Cardiac septum (tissue), 1 donor: Measurements from ENCODE around the gene SLX9. TPM values are rescaled to one million over a fixed set of nuclear protein-coding genes. Genes with fewer than 3 reads are reported as not detected.

Experiments
- DNase-seq: peaks from one replicate; pipeline ENCODE4 v3.0.0-alpha.2; 2020; ENCODE audit warnings: low spot score
- intact Hi-C: fragments of 100-400 bp; cut with DNase I; formaldehyde crosslinking; loops from one replicate; pipeline ENCODE4 v1.14.0; 2022
- total RNA-seq: library from RNA; stranded (reverse); fragmentation: NEBNext Ultra II Directional; extraction: Animal tissue kit (Norgen Biotek cat#: 25700); gene quantifications from one replicate; pipeline ENCODE4 v1.2.1, GENCODE V29; 2021
- donor health status: DM: no; HTN: no; CAD: no.

SLX9 gene
- total RNA-seq, 1 donor from 2014 or later = 35.8 TPM

GRCh38 chr21:44938772-44939531 lies 877 bp upstream of the SLX9 start:
- peak; percentile 58 for DNase-seq
- intact Hi-C loops = loop anchor here (10.0 kb wide), 1 partner anchor 124 kb away; the partner anchor contains the start of gene SUMO3

DNA sequence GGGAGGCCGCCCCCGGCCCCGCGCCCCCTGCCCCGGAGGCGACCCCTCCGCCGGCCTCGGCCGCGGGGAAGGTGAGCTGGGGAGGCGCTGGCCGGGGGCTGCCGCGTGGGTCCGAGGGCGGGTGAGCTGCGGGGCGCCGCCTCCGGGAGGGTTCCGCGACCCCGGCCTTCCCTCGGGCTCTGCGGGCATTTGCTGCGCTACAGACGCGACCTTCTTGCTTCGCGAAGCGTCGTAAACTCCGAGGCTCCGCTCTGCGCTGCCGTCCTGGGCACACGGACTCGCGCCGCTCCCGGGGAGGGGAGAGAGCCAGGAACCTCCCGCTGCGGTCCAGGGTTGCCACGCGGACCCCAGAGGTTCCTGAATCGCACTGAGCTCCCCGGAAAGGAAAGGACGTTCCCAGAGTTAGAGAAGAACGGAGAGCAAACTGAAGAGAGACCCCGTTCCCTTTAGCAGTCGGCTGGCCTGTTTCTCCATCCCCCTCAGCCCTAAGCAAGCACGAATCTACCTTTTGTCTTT lies 345 bp downstream of the SLX9 start:
- intact Hi-C loops = no loop called here
- DNase-seq = peak; percentile 75

DNA sequence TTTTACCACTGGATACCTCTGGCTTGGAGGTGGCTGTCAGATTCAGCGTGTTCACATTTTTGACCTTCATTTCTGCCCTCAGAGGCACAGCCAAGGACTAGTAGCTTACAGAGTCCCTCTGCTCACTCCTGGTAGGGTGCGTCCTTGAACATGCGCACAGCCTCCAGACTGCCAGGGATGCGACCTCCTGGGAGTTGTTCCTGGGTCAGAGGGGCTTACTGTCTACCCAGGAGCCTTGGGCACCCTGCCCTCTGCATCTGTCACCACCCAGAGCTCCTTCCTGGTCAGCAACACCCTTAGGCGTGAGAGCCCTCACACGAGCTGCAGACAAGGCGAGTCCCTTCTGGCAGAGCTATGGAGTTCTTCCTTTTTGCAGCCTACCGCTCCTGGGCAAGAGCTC lies 1.7 kb downstream of the SLX9 start:
- DNase-seq = peak; percentile 72
- intact Hi-C loops = no loop called here

DNA sequence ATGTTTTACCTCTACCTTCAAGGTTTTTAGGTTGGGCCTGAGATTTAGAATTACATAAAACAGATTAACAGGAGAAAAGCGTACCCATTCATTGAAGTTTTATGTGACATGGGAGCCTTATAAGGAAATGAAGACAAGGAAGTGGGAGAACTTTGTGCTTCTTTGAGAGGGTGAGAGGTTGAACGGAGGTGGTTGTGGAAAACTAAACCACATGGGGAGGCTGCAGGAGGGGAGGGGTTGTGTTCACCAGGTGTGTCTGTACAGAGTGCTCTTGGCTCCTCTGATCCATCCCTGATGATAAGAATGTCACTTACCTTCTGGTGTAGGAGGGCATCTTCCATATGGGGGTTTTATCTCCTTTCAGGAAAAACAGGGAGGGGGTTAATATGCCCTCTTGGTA lies 2.7 kb downstream of the SLX9 start:
- no peak for DNase-seq
- intact Hi-C loops = no loop called here

- intact Hi-C loops = no loop called here
- DNase-seq = peak; percentile 54
Observed at GRCh38 chr21:44943005-44943685, 3.3 kb downstream of the SLX9 start.

DNA sequence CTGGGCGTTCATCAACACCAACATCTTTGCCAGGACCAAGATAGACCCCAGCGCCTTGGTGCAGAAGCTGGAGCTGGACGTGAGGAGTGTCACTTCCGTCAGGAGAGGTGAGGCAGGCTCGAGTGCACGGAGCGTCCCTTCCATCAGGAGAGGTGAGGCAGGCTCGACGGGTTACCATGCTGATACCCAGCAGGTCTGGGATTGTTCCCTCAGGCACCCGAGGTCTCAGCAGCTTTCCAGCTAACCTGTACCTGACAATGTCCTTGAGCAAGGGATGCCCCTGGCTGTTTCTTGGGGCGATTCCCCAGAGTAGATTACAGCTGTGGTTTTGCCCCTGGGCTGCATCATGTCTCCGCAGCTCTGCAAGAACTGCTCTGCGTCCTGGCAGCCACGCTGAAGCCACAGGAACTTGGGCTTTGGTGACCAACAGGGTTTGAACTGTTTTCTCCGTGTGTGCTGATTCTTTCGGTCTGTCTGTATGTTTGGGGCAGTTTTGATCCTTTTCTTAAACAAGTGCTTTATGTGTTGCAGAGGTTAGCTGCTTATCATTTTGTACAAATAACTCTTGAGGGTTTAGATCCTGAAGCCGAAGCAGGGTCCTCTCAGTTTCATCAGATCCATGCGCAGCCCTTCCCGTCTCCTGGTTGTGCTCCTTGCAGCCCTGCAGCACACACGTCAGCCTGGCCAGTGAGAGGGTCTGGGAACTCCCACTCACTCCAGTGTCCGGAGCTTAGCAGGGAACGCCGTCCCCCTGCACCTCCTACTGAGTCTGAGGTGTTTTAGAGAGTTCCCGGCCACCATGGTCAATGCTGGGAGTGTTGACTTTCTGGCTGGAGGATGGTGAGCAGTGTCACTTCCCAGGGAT lies 4.1 kb downstream of the SLX9 start:
- intact Hi-C loops = no loop called here
- peak; percentile 63 for DNase-seq

DNA sequence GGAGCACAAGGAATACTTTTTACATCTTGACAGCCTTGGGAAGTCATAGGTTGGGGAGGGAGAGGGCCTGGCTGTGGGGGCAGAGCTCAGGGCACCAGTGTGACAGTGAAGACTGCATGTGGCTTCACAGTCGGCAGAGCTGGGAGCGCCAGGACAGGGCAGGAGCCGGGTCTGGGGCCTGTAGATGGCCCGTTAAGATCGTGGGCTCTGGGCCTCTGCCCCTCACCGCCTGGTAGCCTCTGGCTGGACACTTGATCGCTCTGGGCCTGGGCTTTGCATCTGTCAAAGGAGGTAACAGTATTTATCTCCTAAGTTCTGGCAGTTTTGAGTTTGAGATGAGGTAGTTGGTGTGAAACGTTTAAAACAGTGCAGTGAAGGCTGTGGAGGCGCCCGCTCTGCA lies 4.8 kb downstream of the SLX9 start:
- intact Hi-C loops = no loop called here
- peak; percentile 19 for DNase-seq

DNA sequence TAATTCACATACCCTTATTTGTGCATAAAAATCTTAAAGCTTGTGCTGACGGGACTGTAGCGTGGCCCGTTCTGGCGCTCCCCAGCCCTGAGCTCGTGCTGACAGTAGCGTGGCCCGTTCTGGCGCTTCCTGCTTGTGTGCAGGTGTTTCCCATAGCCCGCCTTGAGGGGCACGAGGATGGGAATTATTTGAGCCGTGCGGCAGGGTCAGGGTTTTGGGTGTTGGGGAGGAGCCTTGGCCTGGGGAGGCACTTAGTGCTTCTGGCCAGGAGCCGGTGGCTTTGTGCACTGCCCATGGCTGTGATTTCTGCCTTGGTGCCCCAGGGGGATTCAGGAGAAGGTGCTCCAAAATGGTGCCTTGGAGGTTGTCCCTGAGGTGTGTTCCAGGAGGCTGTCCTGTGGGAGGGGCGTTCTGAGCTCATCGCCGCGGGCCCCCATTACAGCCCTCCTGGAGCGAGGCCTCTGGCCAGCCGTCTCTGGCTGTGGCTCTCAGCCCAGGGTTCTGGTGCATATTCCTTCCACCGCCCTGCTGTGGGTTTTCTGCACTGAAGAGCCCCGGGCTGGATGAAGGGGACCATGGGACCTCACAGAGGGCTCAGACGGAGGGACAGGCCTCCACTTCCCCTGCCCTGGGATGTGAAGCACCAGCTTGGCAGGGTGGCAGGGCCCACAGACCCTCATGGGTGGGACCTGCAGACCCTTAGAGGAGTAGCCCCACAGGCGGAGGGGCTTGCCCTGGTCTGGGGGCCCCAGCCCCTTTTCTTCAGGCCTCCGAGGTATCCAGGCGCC lies 6.6 kb downstream of the SLX9 start:
- intact Hi-C loops = no loop called here
- peak; percentile 69 for DNase-seq

GRCh38 chr21:44947111-44947929 lies 7.5 kb downstream of the SLX9 start:
- peak; percentile 76 for DNase-seq
- intact Hi-C loops = no loop called here

- intact Hi-C loops = loop anchor here (2.0 kb wide), 1 partner anchor 181 kb away; no protein-coding TSS in a partner anchor
- peak; percentile 77 for DNase-seq
Observed at GRCh38 chr21:44947930-44948331, 8.1 kb downstream of the SLX9 start.

DNA sequence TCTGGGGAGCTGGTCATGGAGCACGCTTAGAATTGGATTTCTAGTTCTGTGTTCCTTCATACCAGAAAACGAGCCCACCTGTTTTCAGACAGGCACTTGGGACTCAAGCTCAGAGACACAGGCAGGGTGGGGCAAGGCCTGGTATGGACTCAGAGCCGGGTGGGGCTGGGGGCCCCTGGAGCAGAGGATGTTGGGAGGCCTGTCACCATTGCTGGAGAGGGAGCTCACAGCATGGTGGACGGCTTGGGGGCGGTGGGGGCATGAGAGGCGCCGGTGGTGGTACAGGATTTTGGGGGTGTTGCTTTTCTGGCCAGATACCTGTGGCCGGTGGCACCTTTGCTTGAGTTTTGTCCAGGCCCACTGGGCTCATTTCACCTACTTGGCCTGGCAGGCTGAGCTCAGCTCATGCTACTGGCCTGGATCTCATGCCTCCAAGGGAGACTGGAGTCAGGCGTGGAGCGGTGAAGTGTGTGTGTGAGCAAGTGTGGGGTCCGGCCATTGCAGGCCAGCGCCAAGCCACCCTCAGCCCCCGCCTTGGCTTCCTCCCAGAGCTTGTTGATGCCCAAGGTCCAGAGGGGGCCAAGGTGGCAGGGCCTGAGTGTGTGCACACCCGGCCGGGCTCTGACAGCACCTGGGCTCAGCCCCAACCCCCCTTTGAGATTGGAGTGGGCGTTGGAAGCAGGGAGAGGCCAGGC lies 8.7 kb downstream of the SLX9 start:
- DNase-seq = peak; percentile 57
- intact Hi-C loops = loop anchor here (1.0 to 2.0 kb wide), 2 partner anchors 180 to 189 kb away; no protein-coding TSS in a partner anchor

- DNase-seq = no peak
- intact Hi-C loops = loop anchor here (1.0 to 2.0 kb wide), 2 partner anchors 180 to 188 kb away; no protein-coding TSS in a partner anchor
Observed at GRCh38 chr21:44949161-44949778, 9.4 kb downstream of the SLX9 start.

DNA sequence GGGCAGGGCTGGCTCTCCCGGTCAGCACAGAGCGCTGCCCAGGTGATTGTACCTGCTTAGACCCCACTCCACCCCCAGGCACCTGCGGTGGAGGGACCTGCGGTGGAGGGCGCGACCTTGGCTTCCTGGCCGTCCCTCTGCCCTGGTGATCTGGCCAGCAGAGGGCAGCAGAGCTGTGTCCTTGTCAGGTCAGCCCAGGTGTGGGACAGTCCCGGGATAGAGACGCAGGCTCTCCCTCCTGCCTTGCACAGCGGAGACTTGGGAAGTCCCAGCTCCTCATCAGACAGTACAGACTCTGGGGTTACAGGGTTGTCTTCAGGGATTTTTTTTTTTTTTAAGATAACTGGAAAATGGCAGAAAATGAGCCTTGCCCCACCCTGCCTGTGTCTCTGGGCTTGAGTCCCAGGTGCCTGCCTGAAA lies 10.0 kb downstream of the SLX9 start:
- intact Hi-C loops = loop anchor here (1.0 to 2.0 kb wide), 2 partner anchors 179 to 188 kb away; no protein-coding TSS in a partner anchor
- peak; percentile 94 for DNase-seq

DNA sequence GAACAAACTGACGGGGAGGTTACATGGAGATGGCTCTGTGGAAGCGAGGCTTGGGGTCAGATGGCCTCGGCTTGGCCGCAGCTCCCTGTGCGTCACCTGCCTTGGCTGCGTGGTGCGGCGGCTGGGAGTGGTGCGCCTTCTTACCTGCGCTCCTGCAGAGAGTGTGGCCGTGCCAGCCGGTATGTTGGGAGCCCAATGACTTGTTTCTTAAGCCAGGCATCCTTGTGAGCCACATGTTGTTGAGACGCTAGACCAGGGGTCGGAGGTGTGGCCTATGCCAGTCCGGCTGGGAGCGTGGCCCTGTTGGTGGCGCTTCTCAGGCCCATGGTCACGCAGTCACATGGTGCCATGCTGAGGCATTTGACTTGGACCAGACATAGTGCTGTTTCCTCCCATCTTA lies 10.5 kb downstream of the SLX9 start:
- intact Hi-C loops = no loop called here
- DNase-seq = no peak

- DNase-seq = no peak
- intact Hi-C loops = no loop called here
Observed at GRCh38 chr21:44951186-44951915, 11.5 kb downstream of the SLX9 start.
